Activated T-cell treated with anti-CD3 and anti-CD28 coated beads for 48 hours (primary cell): ENCODE results near the gene HES5.

Experiments used
- DNase-seq: peaks from one replicate; pipeline ENCODE4 v3.0.0-alpha.2; 2020; ENCODE audit warnings: low read depth

The HES5 gene

GRCh38 chr1:2514863-2515762 lies 14.9 kb downstream of the HES5 start:
- no peak for DNase-seq

DNA sequence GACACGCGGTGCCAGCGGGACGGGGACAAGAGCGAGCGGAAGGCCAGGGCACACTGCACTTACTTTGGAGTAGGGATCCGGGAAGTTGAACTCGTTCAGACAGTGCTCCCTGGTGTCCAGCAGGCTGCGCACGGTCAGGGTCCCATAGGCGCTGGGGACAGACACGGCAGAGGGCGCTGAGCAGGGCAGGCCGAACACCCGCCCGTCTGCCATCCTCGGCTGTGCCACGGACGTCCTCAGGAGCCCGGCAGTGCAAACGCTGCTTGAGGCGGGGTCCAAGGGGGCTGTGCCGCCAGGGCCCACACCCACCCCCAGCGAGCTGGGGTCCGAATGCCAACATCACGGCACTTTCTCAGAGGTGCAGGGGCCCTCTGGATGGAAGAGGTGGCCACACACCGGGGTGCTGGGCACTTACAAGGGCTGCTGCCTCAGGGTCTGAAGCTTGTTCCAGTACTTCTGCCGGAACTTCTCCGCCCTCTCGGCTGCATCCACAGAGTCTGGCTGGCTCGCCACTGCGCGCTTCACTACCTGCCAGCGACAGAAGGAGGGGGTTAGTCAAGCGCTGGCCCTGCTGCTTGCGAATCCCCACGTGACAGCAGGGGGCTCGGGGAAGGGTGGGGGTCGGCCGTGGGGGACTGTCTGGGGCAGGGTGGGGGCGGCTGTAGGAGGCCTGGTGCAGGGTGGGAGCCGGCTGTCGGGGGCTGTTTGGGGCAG lies 16.0 kb downstream of the HES5 start:
- DNase-seq, result no peak

DNA sequence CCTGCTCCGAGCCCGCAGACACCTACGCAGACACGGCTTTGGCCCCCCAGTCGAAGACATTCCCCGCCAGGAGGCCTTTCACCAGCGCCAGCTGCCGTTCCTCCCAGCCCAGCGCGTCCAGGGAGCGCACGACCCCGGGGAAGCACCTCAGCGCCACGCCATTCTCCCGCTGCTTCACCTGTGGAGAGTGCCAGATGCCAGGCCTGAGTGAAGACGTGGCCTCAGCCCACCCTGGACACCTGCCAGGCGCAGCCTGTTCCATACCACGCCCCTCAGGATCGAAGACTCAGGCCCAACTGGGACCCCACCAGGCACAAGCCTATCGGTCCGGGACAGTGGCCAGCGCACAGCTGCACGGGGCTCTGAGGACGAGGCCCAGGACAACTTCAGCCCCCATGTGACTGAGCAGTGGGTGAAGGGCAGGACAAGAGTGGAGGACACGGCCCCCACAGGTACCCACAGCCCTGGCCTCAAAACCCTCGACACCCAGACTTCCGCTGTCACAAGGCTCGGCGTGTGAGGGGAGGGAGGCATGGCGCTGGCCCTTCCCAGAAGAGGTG lies 17.1 kb downstream of the HES5 start:
- no peak for DNase-seq

DNA sequence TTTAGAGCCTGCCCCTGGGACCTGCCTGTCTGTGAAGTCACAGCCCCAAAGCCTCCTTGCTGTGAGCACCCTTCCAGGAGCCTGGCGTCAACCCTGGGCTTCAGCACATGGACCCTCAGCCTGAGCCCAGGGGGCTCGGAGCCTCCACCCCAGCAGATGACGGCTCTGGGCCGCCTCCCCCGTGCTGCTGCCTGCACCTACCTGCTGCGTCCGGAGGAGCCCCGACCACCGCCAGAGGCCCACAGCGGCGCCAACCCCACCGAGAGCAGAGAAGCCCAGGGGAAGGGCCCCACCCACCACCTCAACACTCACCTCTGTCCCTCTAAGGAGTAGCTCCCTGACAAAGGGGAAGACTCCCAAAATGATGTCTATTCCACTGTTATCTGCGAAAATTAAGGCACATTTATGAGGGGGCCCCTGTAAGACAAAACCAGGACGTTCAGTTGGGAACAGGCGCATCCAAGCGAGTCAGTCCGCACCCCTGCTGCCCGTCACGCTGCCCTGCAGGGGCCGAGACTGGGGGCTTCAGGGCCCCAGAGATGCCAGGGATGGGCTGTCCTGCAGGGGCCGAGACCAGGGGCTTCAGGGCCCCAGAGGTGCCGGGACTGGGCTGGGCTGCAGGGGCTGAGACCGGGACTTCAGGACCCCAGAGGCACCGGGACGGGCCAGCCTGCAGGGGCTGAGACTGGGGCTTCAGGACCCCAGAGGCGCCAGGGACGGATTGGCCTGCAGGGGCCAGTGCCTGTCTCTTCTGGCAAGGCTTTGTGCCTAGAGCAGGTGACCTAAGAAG lies 19.5 kb downstream of the HES5 start:
- DNase-seq, result no peak

DNA sequence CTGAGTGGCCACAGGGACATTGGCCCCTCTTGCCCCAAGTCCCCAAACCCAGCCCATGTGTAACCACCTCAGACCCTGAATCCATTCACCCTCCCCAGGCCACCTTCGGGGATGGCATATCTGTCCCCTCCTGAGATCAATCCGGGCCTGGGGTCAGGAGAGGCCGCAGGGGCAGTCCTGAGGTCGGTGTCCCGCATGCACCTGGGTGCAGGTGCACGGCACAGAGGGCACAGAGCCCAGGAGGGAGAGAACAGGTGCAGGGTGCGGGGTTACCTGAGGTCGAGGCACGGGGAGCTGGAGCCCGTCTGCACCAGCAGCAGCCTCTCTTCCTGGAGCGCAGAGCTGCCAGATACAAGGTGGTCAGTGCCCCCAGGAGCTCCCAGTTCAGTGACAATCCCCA lies 20.5 kb downstream of the HES5 start:
- DNase-seq, result no peak

DNA sequence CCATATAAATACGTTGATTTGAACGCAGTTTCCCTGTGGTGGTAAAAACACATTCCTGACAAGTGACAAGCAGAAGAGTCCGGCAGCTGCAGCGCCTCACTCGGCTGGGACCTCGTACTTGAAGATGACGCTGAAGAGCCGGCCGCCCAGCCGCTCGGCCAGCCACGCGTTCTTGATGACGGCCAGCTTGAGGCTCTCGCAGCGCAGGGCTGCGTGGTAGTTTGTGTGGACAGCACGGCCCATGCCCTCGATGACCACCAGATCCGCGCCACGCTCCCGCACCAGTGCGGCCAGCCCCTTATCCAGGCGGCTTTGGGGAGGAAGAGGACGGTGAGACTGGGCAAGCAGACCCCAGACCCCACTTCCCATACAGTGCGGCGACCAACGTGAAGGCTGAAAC lies 21.3 kb downstream of the HES5 start:
- no peak for DNase-seq

DNA sequence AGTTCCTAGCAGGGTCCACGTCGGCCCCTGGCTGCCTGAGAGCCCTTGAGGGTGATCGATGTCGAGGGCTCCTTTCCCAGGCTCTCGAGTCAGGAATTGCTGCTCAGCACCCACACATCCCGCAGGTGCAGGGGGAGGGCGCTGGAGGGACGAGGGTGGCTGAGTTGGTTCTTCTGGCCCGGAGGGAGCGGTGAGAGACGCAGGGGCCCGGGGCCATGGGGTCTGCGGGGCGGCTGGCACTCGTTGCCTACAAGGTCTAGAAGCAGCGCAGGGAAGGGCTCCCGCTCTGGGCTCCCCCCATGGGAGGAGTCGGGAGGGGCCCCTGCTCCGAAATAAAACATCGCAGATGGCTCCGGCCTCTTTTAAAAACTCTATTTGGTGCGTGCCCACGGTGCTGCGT lies 21.9 kb downstream of the HES5 start:
- no peak for DNase-seq

DNA sequence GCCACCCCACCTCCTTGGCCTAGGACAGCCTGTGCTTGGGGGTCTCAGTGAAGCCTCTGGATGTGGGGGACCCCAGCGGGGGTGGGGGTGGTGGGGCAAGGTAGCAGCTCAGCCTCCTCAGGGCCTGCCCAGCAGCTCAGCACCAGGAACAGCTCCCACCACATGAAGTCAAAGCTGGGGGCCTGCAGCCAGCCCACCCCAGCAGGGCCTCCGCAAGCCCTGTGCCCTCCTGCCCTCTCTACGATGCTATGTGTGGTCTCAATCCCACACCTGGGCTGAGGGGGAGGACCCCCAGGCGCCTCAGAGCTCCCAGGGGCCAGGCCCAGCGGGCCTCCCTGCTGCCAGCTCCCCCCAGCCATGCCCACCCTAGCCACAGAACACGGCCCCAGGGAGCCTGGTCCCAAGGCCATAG lies 22.3 kb downstream of the HES5 start:
- no peak for DNase-seq

- DNase-seq, result no peak
Observed at GRCh38 chr1:2506901-2507565, 23.0 kb downstream of the HES5 start.

GRCh38 chr1:2506007-2506860 lies 23.8 kb downstream of the HES5 start:
- DNase-seq, result no peak

GRCh38 chr1:2505461-2505994 lies 24.5 kb downstream of the HES5 start:
- no peak for DNase-seq

DNA sequence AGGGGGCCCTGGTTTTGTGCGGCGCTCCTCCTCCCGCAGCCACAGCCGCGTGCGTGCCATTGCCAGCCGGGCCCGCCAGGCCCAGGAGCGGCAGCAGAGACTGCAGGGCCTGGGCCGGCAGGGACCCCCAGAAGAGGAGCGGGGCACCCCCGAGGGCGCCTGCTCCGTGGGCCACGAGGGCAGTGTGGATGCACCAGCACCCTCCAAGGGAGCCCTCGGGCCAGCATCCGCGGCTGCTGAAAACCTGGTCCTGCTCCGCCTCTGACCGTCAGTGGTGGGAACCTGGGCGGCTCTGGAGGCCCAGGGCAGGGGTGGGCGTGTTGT lies 25.2 kb downstream of the HES5 start:
- DNase-seq, result no peak

DNA sequence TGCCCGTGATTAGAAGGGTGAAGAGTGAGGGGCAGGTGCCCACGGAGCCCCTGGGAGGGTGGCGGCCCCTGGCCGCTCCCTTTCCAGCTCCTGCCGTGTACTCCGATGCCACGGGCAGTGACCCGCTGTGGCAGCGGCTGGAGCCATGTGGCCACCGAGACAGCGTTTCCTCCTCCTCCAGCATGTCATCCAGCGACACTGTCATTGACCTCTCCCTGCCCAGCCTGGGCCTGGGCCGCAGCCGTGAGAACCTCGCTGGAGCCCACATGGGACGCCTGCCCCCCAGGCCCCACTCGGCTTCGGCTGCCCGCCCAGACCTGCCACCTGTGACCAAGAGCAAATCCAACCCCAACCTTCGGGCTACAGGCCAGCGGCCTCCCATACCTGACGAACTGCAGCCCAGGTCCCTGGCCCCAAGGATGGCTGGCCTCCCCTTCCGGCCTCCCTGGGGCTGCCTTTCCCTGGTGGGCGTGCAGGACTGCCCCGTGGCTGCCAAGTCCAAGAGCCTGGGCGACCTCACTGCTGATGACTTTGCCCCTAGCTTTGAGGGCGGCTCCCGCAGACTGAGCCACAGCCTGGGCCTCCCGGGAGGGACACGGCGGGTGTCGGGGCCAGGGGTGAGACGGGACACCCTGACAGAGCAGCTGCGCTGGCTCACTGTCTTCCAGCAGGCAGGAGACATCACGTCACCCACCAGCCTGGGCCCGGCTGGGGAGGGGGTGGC lies 25.7 kb downstream of the HES5 start:
- no peak for DNase-seq

GRCh38 chr1:2503554-2504224 lies 26.4 kb downstream of the HES5 start:
- no peak for DNase-seq

GRCh38 chr1:2502661-2503553 lies 27.2 kb downstream of the HES5 start:
- no peak for DNase-seq

- no peak for DNase-seq
Observed at GRCh38 chr1:2502210-2502609, 27.9 kb downstream of the HES5 start.

DNA sequence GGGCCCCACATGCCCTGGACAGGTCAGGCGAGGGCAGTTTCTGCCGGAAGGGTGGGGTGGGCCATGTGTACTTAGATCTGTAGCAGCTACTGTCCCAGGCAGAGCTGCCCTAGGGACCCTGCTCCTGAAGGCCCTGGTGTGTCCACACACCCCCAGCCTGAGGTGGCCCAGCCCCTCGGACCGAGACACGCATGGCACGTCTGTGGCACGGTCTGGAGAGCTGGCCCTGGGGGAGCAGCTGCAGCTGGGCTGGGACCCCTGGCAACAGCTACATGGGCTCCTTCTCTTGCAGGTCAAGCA lies 28.3 kb downstream of the HES5 start:
- no peak for DNase-seq

GRCh38 chr1:2501041-2501819 lies 28.8 kb downstream of the HES5 start:
- DNase-seq, result no peak
